Right lobe of liver (tissue), 6 donors: ENCODE measurements around the gene COL11A2. TPM values are rescaled to one million over a fixed set of nuclear protein-coding genes. Genes with fewer than 3 reads are reported as not detected.

Experiments
- ATAC-seq, 4 donors: fragments of 200-7000 bp; cut with Tn5 transposase; one replicate each; pipeline ENCODE4 v1.9.1; 2020; ENCODE audit warnings: mild to moderate bottlenecking in 4 of 4, moderate library complexity in 4 of 4
- DNase-seq, 3 donors: peaks; one replicate each; pipeline ENCODE4 v3.0.0-alpha.2; 2020
- H3K27ac ChIP-seq, 3 donors: fragments of 200-600 bp; one replicate each; pipeline ENCODE4 v1.8.0; 2022
- H3K27me3 ChIP-seq, 2 donors: fragments of 200-600 bp; one replicate each; pipeline ENCODE4 v1.8.0; 2022
- H3K36me3 ChIP-seq, 4 donors: fragments of 200-600 bp; sonication (generic) in 1 of 4; one replicate each; pipeline versions ENCODE4 v1.5.1 to v1.8.0; 2017 to 2022; ENCODE audit warnings: control low read depth in 1 of 4
- H3K4me1 ChIP-seq, 4 donors: fragments of 200-600 bp; sonication (generic) in 1 of 4; one replicate each; pipeline versions ENCODE4 v1.5.1 to v1.8.0; 2017 to 2022; ENCODE audit warnings: control low read depth in 1 of 4
- H3K4me3 ChIP-seq, 3 donors: fragments of 200-600 bp; one replicate each; pipeline ENCODE4 v1.8.0; 2022
- H3K9me3 ChIP-seq, 4 donors: fragments of 200-600 bp; sonication (generic) in 1 of 4; one replicate each; pipeline versions ENCODE4 v1.5.1 to v1.8.0; 2017 to 2022; ENCODE audit warnings: control low read depth in 1 of 4
- CTCF ChIP-seq, 4 donors: fragments of 200-600 bp in 3 of 4; fragments of 450-650 bp in 1 of 4; IDR thresholded peaks; one replicate each; pipeline versions ENCODE4 v1.5.1 to v1.8.0; 2016 to 2022; ENCODE audit warnings: antibody characterized with exemption in 4 of 4, mild to moderate bottlenecking in 2 of 4
- POLR2A ChIP-seq: fragments of 450-650 bp; IDR thresholded peaks from one replicate; pipeline ENCODE4 v1.6.1; 2017; ENCODE audit warnings: antibody characterized with exemption, mild to moderate bottlenecking
- WGBS: methylation state at CpG from one replicate; pipeline ENCODE4 v1.1.6; 2018; ENCODE audit warnings: low coverage, low lambda C conversion rate; ENCODE audit not compliant: insufficient coverage; ENCODE audit errors: missing lambda C conversion rate; 5-methylcytosine and 5-hydroxymethylcytosine counted together
- intact Hi-C, 2 donors: fragments of 100-400 bp; cut with DNase I; formaldehyde crosslinking; loops; one replicate each; pipeline versions ENCODE4 v1.11.2 to v1.14.1; 2022
- total RNA-seq, 6 experiments: library from RNA; depleted of rRNA in 2 of 6; stranded (reverse); fragments of >200 nt in 2 of 6; fragmentation: NEBNext Ultra II Directional in 3 of 6; extraction: Animal tissue kit (Norgen Biotek cat#: 25700) in 3 of 6; gene quantifications; one replicate each; pipeline versions ENCODE4 v1.1.0 to v1.2.4, GENCODE V29; 2016 to 2023
- donor health status: DM: no; HTN: yes; CAD: no.
- donor health status: DM: no; HTN: no; CAD: no.
- donor health status: DM: no; HTN: no; CAD: no.
- donor health status: DM: no; HTN: yes; CAD: no.
- donor health status: DM: no; HTN: yes; CAD: no.

The COL11A2 gene
- total RNA-seq, 6 experiments from 2014 or later, result 0.06 to 1.4 (median 0.61) TPM

GRCh38 chr6:33166811-33167210, 25.5 kb downstream of the COL11A2 start:
- no peak overlapping the region for H3K4me3 ChIP-seq
- H3K9me3 ChIP-seq, result no peaks in the 10 kb centered on the region
- ATAC-seq, result no peak
- H3K27me3 ChIP-seq, result no peaks in the 10 kb centered on the region
- no peak overlapping the region for H3K27ac ChIP-seq
- no peak for TF ChIP-seq POLR2A
- TF ChIP-seq CTCF (IDR thresholded peaks at IDR 0.05), result no peak
- peak in 1 of 3 donors; percentile 35 for DNase-seq
- no peaks in the 10 kb centered on the region for H3K36me3 ChIP-seq
- H3K4me1 ChIP-seq, result peaks cover 0 to 2% (median 0%) of the 10 kb centered on the region in 4 donors
- intact Hi-C loops, result loop anchor here (5.0 to 10.0 kb wide), 2 partner anchors 78 to 80 kb away; no protein-coding TSS in a partner anchor
- 60% methylated on average over 1 of the region's 7 CpGs for WGBS

- DNase-seq (no peak), ATAC-seq (no peak)
- Histone ChIP-seq H3K4me3 (no peak overlapping the region), H3K9me3 (no peaks in the 10 kb centered on the region), H3K27me3 (no peaks in the 10 kb centered on the region), H3K36me3 (no peaks in the 10 kb centered on the region), H3K4me1 (peaks cover 0 to 4% (median 0%) of the 10 kb centered on the region in 4 donors), H3K27ac (no peak overlapping the region)
- intact Hi-C loops, result loop anchor here (5.0 to 10.0 kb wide), 2 partner anchors 78 to 81 kb away; no protein-coding TSS in a partner anchor
- WGBS, result no CpG with 5 or more reads among the region's 6 CpGs
- TF ChIP-seq CTCF (IDR thresholded peaks at IDR 0.05) (no peak), POLR2A (no peak)
These were observed 25.9 kb downstream of the COL11A2 start for GRCh38 chr6:33166363-33166762.

GRCh38 chr6:33165581-33166258, 26.5 kb downstream of the COL11A2 start:
- intact Hi-C loops, result loop anchor here (5.0 to 10.0 kb wide), 2 partner anchors 79 to 82 kb away; no protein-coding TSS in a partner anchor
- H3K27ac ChIP-seq, result no peak overlapping the region
- ATAC-seq, result no peak
- no peaks in the 10 kb centered on the region for H3K9me3 ChIP-seq
- 78% methylated on average over 5 of the region's 17 CpGs for WGBS
- H3K27me3 ChIP-seq, result no peaks in the 10 kb centered on the region
- peaks cover 0 to 4% (median 0%) of the 10 kb centered on the region in 4 donors for H3K4me1 ChIP-seq
- TF ChIP-seq CTCF (IDR thresholded peaks at IDR 0.05) (no peak), POLR2A (no peak)
- H3K4me3 ChIP-seq, result no peak overlapping the region
- no peak for DNase-seq
- no peaks in the 10 kb centered on the region for H3K36me3 ChIP-seq

GRCh38 chr6:33164665-33165373, 27.4 kb downstream of the COL11A2 start:
- Histone ChIP-seq H3K27me3 (no peaks in the 10 kb centered on the region), H3K4me3 (no peak overlapping the region), H3K4me1 (peaks cover 0 to 4% (median 0%) of the 10 kb centered on the region in 4 donors), H3K27ac (no peak overlapping the region), H3K9me3 (no peaks in the 10 kb centered on the region), H3K36me3 (no peaks in the 10 kb centered on the region)
- ATAC-seq, result no peak
- WGBS, result 43% methylated on average over 6 of the region's 14 CpGs
- no peak for DNase-seq
- intact Hi-C loops, result loop anchor here (5.0 to 10.0 kb wide), 2 partner anchors 80 to 82 kb away; no protein-coding TSS in a partner anchor
- TF ChIP-seq POLR2A (no peak), CTCF (IDR thresholded peaks at IDR 0.05) (no peak)
